ENCODE results near the gene INSYN2B.

The INSYN2B gene

DNA sequence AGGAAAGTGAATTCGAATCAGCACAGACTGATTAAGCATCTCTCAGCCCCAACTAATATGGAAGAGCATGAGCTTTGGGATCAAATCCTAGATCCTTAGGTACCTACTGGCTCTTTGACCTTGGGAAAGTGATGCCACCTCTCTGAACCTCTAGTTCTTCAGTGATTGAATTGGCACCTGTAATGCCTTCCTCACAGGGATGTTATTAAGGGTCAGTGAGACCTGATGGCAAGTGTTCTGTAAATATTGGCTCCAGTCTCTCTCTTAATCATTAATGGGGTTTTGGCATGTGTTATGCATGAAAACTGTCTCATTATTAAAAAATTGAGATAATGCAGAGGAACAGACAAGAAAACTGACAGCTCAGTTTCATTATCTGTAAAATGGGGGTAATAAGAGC lies 115.8 kb downstream of the INSYN2B start:
- H3K36me3 ChIP-seq (ENCODE audit: control insufficient read depth, insufficient read depth, low read length), result peaks cover 5% of the 10 kb centered on the region
- DNase-seq (ENCODE audit: extremely low read depth, insufficient read length), result no peak
- no peak for TF ChIP-seq CTCF (IDR thresholded peaks at IDR 0.05; ENCODE audit: insufficient read depth, low read length, poor library complexity, severe bottlenecking)
- no peaks in the 10 kb centered on the region for H3K27me3 ChIP-seq (replicated peaks; ENCODE audit: control insufficient read depth, insufficient read depth, low read length)
- no peak overlapping the region for H3K4me3 ChIP-seq (replicated peaks; ENCODE audit: low read depth, low read length)

- Histone ChIP-seq H3K4me3 (replicated peaks; ENCODE audit: low read depth, low read length) (no peak overlapping the region), H3K36me3 (ENCODE audit: control insufficient read depth, insufficient read depth, low read length) (peaks cover 3% of the 10 kb centered on the region), H3K27me3 (replicated peaks; ENCODE audit: control insufficient read depth, insufficient read depth, low read length) (no peaks in the 10 kb centered on the region)
- no peak for TF ChIP-seq CTCF (IDR thresholded peaks at IDR 0.05; ENCODE audit: insufficient read depth, low read length, poor library complexity, severe bottlenecking)
- no peak for DNase-seq (ENCODE audit: extremely low read depth, insufficient read length)
Measured at GRCh38 chr5:169862391-169862811, 117.9 kb downstream of the INSYN2B start.

GRCh38 chr5:169861934-169862333 lies 118.4 kb downstream of the INSYN2B start:
- peaks cover 3% of the 10 kb centered on the region for H3K36me3 ChIP-seq (ENCODE audit: control insufficient read depth, insufficient read depth, low read length)
- no peak for DNase-seq (ENCODE audit: extremely low read depth, insufficient read length)
- no peak for TF ChIP-seq CTCF (IDR thresholded peaks at IDR 0.05; ENCODE audit: insufficient read depth, low read length, poor library complexity, severe bottlenecking)
- H3K27me3 ChIP-seq (replicated peaks; ENCODE audit: control insufficient read depth, insufficient read depth, low read length), result no peaks in the 10 kb centered on the region
- H3K4me3 ChIP-seq (replicated peaks; ENCODE audit: low read depth, low read length), result no peak overlapping the region

DNA sequence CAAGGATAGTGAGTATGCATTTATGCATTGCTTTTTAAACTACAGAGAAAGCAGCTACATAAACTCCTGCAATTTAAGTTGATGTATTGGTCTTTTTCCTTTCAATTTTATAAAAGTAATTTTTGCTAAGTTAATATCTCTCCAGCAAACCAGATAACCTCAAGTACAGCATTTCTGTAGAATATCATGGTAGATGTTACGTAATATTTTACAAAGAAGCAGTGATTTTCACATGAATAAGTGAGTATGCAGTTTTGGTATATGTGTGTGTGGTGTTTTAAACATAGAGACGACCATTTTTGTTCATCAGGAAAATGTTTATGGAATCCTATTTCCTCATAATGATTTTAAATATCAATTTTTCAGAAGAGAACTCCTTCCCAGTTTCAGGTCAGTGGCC lies 118.9 kb downstream of the INSYN2B start:
- DNase-seq (ENCODE audit: extremely low read depth, insufficient read length), result no peak
- H3K36me3 ChIP-seq (ENCODE audit: control insufficient read depth, insufficient read depth, low read length), result no peaks in the 10 kb centered on the region; the same call in none of the 2 replicates
- no peak for TF ChIP-seq CTCF (IDR thresholded peaks at IDR 0.05; ENCODE audit: insufficient read depth, low read length, poor library complexity, severe bottlenecking)

DNA sequence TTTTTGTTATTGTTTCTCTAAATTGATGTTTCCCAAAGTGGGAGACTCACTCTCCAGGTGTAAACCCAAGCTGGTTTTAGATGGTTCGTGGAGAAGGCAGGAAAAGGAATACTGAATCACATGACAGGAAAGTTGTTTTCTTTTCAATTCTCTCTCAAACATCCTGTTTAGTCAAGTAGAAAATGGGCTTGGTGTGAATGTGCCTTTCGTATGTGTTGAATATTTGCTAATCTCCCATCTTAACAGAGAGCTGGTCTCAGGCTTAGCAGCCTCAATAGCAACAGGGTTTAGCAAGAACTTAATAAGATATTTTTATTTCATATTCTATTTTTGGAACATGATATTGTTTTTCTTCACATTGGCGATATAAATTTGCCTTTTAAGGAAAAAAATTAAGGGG lies 119.7 kb downstream of the INSYN2B start:
- DNase-seq (ENCODE audit: extremely low read depth, insufficient read length), result no peak
- TF ChIP-seq CTCF (IDR thresholded peaks at IDR 0.05; ENCODE audit: insufficient read depth, low read length, poor library complexity, severe bottlenecking), result no peak
- H3K36me3 ChIP-seq (ENCODE audit: control insufficient read depth, insufficient read depth, low read length), result peaks cover under 1% of the 10 kb centered on the region
- H3K4me3 ChIP-seq (replicated peaks; ENCODE audit: low read depth, low read length), result no peak overlapping the region
- no peaks in the 10 kb centered on the region for H3K27me3 ChIP-seq (replicated peaks; ENCODE audit: control insufficient read depth, insufficient read depth, low read length)

More for the DNA sequence above, 118.9 kb downstream of the INSYN2B start:
- no peak overlapping the region for H3K4me3 ChIP-seq (replicated peaks; ENCODE audit: low read depth, low read length)
- H3K27me3 ChIP-seq (replicated peaks; ENCODE audit: control insufficient read depth, insufficient read depth, low read length), result no peaks in the 10 kb centered on the region

- TF ChIP-seq CTCF (IDR thresholded peaks at IDR 0.05; ENCODE audit: insufficient read depth, low read length, poor library complexity, severe bottlenecking), result no peak
- H3K27me3 ChIP-seq (replicated peaks; ENCODE audit: control insufficient read depth, insufficient read depth, low read length), result no peaks in the 10 kb centered on the region
- H3K36me3 ChIP-seq (ENCODE audit: control insufficient read depth, insufficient read depth, low read length), result peaks cover 6% of the 10 kb centered on the region
- DNase-seq (ENCODE audit: extremely low read depth, insufficient read length), result no peak
- H3K4me3 ChIP-seq (replicated peaks; ENCODE audit: low read depth, low read length), result no peak overlapping the region
Measured at GRCh38 chr5:169856571-169856970, 123.7 kb downstream of the INSYN2B start.
